GM04503 (cell line): ENCODE data around the gene MYO1E.
"Not testable (repeated sequence)": the region's sequence is repeated elsewhere in the genome, so short reads cannot be mapped to it uniquely, and the experiment has no call there.

Experiments used
- DNase-seq: peaks from one replicate; pipeline ENCODE4 v3.0.0-alpha.2; 2012; ENCODE audit warnings: low read depth

MYO1E gene

DNA sequence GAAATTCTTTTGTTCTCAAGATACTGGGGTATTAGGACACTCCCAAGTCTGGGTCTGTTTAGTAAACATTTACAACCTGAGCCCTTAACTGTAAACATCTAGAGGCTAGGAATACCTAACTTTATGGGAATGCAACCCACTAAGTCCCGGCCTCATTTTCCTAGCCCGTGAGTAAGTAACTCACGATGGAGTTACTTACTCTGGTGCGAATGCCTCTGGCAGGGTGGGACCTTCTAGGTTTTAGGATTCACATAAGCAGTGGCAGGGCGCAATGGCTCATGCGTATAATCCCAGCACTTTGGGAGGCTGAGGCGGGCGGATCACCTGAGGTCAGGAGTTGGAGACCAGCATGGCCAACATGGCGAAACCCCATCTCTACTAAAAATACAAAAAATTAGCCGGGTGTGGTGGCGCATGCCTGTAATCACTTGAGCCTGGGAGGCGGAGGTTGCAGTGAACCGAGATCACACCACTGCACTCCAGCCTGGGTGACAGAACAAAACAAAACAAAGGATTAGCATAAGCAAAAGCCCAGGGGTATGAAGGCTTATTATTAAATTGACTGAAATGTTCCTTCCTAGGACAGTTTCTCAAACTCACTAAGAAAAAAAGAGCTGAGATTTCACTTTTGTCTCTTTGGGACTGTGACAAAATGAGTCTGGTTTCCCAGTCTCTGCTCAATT, 14.7 kb upstream of the MYO1E start:
- DNase-seq = not testable (repeated sequence)

DNA sequence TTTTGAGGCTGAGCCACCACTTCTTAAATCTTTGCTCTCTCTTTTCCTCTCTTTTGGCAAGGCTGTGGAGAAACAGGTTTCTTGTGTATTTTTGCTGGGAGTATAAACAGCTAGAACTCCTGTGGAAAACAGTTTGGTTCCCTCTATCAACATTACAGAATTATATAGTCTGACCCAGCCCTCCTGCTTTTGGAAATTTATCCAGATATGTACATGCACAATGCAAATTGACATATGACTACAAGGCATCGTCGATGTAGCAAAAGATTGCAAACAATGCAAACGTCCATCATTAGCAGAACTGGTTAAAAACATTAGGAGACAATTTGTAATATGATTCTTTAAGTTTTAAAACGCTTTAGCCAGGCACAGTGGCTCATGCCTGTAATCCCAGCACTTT, 12.5 kb upstream of the MYO1E start:
- DNase-seq = no peak

DNA sequence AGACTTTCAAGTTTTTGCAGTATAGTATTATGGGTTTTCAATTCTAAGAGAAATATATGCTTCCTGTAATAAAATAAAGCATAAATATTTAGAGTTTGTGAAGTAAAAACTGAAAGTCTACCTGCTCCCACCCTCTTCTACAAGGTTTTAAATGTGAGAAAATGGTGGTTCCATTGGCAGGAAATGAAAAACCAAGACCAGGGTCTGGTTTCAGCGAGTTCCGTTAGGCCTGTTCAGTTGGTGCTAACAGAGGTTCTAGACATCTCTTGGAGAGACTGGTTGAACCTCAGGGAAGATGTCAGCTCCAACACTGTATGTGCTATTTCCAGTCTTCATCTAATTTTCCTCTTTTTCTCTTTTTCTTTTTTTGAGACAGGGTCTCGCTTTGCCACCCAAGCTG, 11.8 kb upstream of the MYO1E start:
- no peak for DNase-seq

DNA sequence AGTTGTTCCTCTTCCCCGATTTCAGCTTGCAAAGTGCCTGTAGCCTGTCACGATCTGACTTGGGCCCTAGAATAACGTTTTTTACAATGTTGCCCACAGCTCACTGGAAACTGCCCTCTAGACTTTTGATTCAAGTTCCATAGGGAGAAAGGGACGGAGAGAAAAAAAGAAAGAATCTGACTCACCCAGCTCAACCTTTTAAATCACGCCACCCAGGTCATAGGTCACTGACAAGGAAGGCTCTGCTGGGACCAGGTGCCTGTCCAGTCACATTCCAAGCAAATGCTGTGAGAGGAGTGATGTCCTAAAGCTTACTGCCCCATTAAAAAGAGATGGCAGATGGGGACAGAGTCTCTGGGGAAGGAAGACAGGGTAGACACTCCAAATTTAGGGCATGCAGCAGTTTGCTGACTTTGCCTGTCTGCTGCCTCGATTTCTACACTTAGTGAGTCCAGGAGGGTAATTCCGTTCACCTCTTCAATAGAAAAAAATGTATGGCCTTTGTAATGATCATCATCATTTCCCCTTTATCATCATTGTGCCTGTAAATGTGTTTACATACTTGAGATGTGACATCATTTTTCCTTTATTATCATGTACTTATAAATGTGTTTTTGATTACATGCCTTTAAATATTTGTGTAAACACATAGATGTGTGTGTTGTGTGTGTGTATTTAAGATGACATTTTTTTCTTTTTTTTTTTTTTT, 8.4 kb upstream of the MYO1E start:
- DNase-seq = no peak

DNA sequence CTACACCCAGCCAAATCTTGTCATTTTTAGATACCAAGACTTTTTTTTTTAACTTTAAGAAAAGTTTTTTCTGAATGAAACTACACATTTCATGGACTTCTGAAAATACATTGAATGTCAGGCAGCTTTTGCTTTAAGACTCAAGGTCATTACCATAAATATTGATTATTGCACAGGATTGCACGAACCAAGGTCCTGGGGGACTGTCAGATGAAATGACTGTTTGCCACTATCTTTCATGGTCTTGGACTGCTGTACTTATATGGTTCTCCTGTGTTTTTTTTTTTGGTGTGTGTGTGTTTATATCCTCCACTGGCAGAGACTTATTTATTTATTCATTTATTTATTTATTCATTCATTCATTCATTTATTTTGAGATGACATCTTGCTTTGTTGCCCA, 6.9 kb upstream of the MYO1E start:
- DNase-seq = no peak

DNA sequence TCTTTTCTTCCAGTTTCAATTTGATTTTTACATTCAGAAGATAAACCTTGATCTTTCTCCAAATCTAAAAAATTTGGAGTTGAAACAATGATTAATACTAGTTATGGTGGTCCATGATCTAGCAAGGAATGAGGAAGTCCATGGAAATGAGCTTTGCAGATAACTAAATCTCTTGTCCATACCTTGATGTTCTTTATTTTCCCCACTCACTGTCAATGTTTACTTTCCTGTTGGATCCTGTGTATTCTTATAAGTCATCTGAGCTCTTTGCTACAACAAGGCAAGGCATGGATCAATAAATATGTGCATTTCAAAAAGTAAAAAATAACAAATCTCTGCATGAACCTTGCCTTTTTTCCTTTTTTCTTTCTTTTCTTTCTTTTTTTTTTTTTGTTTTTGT, 6.2 kb upstream of the MYO1E start:
- DNase-seq = no peak

DNA sequence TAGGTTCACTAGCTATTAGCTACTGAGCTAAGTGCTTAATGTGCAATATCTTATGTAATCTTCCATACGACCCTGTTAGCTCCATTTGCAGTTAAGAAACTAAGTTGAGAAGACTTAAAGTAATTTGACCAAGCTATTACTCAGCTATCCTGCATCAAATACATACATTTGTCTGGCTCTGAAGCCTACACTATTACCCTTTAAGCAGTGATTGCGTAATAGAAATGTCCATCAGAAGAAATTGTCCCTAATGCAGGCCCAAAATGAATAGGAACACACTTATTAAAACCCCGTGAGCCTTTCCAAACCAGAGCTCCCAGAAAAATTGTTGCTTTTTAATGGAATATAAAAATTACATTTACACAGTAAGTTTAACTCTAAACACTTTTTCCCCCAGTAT, 5.3 kb upstream of the MYO1E start:
- no peak for DNase-seq

DNA sequence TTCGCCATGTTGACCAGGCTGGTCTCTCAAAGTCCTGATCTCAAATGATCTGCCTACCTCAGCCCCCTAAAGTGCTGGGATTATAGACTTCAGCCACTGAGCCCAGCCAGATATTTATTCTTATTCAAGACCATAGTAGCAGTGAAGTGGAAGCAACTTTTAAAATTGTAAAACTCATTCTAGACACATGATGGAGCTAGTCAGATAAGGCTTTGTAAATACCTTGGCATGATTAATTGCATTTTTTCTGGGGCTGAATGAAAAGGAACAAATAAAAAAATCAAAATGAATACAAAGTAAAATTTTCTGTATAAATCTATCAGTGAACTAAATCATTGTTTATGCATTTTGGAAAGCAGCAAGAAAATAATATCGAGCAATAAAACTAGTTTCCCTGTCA, 4.1 kb upstream of the MYO1E start:
- DNase-seq = no peak

DNA sequence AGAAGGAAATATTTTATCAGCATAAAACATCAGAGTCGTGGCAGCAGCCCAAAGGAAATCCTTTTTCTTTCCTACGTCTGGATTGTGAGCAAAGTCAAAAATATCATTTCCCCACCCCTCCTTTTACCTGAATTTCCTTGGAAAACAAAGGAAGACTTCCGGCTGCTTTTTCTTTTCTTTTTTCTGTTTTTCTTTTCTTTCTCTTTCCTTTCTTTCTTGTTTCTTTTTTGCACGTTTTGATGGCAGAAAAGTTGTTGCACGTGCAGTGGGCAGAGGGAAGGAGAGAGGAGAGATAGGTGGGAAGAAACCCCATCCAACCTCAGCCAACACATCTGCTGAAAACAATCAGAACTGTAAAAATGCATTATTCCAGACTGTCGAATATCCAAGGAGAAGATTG, 544 bp upstream of the MYO1E start:
- no peak for DNase-seq

DNA sequence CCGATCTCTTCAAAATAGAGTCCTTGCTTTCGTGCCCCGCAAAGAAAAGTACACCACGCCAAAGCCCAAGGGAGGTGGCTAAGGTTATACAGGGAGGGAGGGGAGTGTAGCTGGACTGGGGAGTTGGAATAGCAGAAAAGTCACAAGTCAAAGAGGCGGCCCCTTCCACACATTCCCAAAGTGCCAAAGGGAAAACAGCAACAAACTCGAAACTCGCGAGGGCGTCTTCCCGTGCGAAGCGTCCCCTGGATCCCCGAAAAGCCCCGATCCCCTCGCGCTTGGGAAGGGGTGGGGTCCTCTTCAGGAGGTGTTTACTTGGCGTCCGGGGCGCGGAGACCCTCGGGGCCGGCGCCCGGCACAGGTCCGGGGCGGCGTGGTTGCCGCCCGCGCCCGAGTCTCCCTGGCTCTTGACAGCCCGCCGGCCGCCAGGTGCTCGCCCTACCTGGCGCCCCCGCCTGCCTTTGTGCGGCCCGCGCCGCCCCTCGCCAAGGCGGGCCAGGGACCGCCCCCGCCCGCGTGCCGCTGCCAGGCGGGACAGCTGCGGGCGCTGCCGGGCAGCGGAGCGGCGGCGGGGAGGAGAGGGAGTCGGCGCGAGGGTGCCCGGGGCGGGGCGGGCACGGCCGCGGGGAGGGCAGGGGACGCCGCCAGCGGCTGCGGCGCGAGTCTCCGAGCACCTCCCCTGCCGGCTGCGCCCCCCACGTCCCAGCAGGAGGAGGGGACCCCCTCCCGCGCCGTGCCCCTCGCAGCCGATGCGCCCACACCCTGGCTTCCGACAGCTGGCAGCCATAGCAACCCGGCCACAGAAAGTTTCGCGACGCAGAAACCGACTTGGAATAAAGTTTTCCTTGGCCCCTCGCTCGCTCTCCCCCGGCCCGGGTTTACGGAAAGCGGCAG, 966 bp downstream of the MYO1E start:
- no peak for DNase-seq

DNA sequence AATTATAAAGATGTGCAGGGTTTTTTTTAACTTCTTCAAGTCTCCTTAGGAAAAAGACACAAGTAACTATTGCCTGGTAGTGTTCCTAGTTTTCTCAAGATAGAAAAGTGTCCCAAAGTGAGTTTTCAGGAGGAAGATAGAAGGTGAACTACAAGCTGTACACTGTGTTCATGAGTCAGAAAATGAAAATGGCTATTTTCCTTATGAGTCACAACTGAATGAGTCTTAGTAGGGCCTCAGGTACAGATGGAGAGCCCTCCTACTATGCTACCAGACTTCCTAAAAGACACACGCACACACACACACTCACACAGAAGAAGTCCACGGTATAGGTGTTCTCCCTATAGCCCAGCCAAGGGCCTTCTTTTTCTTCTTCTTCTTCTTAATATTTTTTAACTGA, 3.1 kb downstream of the MYO1E start:
- DNase-seq = no peak

DNA sequence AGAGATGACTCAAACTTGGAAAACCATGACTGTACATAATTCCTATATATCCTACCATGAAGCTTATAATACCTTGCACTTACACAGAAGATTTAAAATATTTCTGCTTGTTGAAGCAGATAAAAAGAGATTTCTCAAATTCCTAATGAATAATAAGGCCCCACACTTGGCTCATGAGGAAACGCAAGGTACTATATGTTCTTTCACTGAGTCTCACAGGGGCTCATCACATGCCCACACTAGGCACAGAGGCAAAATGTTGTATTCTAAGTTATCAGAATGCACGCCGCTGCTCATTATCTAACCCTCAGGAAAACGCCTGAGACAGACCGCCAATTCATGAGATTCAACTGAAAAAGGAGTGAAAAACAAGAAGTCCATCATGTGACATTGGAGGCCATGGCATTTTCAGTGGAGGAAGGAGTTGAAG, 5.6 kb downstream of the MYO1E start:
- no peak for DNase-seq

DNA sequence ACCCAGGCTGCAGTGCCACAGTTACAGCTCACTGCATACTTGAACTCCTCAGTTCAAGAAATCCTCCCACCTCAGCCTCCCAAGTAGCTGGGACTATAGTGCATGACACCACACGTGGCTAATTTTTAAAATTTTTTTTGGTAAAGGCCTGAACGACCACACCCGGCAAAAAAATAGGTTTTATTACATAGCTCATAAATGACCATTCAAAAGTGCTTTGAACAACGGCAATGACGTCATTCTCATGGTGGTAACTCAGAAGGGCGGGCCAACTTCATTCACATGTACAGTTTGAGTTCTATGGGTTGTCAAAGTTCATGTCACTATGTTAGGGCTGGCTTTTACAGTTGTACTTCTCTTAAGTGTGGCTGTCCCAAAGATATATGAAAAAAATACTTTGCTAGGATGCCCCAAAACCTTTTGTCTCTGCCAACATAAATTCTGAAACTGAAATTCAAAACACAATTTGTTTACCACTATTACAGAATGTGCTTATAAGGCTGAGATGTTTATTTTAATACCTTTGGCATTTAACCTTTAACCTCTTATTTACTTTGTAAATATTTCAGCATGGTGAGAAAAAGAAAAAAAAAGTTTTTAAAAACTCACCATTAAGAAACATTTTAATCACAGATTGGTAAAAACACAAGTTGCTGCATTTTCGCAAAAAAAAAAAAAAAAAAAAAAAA, 6.2 kb downstream of the MYO1E start:
- DNase-seq = no peak

DNA sequence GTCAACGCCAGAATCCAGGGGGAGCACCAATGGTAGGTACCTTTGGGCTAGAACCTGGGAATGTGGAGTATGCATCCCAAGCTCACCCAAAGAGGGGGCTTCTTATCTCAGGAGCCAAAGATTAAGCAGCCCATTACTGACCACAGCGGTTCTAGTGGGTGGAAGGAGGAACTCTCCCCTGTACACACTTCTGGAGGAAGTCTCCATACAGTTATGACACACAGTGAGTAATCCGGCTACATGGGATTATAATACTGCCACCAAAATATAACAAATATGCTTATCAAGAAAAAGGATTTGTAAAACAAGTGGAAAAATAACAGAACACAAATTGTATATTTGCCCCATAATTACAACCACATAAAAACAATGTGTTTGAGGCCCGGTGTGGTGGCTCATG, 8.4 kb downstream of the MYO1E start:
- no peak for DNase-seq

DNA sequence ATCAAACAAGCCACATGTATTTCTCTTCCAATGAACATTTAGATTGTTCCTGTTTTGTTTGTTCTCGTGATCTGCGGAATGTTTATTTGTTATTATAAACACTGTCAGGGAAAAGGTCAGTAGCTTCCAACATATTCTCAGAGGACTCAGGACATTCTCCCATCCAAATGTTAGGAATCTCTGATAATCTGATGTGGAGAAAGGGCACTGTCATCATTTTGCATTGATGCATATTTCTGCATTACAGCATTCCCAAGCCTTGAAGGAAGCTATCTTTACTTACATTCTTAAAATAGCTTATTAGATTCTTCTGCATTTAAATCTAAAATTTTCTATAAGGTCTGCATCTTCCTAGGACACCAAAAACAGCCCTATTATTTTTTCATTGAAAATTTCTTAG, 10.3 kb downstream of the MYO1E start:
- no peak for DNase-seq

DNA sequence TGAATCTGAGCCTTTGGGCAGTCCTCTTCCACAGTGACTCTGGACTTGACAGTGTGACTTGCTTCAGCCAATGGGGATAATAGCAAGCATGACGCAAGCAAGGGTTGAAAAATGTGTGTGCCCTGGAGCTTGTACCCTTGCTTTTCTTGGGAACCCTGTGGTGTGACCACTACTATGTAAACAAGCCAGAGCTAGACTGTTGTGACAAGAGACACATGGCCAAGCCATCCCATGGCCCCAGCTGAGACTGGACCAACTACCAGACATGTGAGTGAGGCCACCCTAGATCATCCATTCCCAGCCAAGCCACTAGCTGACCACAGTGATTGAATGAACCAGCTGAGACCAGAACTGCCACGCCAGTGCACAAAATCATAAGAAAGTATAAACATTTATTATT, 11.8 kb downstream of the MYO1E start:
- DNase-seq = no peak

DNA sequence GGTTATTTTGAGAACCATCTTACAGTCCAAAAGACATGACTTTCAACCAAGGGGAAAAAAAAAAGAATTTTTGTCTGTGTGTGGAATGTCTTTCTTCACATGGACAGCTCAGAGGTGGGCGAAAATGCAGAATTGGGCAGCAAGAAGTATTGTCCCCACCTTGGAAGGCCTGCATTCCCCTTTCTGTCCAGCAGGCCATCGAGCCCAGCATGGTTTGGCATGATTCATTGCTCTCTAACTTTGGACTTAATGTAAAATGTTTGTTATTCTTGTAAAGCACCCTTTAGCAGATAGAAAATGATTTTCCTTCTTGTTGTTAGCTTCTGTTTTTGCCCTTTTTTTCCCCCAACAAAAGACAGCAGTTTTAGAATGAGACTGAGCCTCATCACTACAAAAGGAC, 12.4 kb downstream of the MYO1E start:
- DNase-seq = no peak

DNA sequence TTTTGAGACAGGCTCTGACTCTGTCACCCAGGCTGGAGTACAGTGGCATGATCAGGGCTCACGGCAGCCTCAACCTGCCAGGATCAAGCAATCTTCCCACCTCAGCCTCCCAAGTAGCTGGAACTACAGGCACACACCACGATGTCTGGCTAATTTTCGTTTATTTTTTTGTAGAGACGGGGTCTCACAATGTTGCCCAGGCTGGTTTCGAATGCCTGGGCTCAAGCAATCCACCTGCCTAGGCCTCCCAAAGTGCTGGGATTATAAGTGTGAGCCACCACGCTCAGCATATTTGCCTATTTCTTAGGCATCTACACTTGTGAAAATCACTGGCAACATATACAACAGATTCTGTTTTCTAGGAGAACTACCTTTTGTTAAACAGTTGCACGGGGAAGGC, 16.9 kb downstream of the MYO1E start:
- DNase-seq = no peak

DNA sequence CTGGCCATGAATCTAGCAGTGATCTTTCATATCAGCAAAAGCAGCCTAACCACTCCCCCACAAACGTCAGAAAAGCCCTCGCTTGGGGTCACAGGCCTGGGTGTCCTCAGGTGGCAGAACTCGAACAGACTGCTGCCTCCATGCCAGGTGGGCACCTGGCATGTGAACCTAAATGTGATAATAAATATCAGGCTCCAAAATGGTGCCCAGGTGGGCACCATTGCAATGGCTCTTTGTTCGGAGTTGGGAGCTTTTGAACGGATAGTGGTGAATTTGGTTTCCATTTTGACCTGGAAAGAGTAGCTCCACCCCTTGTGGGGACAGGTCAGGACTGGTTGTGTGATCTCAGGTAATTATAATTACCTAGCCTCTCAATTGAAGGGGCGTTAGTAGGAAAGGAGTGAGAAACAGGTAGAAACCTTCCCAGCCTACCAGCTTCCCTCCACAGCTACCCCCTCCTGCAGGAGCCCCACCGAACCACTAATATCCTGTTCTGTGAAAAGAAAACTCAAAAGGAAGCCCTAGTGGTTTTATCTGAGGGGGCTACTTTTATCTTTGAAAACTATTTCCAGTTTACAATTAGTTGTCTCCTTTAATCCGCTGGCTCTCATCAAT, 18.1 kb downstream of the MYO1E start:
- no peak for DNase-seq

DNA sequence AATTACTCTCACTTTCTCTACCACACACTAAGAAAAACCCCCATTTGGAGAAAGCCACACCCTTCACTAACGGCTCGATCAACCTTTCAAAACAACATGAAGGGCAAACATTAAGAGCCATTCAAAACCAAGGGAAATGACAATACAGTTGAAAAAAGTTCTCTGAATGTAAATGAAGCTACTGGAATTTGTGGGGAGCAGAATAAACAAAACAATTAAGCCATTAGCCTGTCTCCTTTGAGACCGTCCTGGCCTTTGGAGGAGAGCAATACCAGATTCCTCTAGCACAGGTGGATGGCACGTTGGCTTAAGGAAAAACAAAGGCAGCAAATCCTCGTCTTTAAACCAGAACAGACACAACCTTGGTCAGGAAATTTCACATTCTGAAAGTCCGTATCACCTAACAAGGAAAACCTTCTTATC, 18.7 kb downstream of the MYO1E start:
- DNase-seq = no peak

DNA sequence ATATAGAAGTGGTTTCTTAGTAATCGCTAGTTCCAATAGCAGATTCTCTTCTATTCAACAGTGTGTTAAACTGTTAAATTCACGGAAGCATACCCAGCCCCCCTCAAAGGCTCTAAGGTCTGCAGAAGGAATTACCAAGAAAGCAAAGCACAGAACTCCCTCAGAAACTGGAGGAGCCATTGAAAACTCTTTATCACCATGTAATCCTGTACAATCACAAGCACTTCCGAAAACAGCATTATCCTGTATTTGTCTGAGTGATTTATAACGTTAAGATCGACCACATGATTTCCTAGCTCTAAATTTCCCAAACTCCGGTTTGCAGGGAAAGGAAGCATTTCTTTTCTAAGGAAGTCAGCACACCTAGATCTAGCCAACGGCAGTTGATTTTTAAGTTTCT, 20.0 kb downstream of the MYO1E start:
- DNase-seq = no peak

DNA sequence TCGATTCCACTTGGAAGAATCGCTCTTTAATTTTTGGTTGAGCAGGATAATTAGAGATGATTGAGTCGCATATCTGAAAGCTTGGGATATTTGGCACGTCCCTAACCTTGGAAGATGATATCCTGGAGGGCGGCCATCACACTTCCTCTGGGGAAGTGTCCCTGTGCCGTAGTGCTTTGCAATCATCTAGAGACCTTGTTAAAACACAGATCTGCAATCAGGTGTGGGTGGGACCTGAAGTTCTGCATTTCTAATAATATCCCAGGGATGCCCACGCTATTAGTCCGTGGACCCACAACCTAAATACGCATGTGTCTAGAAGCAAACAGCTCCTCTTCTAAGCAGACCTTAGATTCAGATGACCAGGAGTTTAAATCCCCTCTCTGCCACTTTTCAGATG, 20.5 kb downstream of the MYO1E start:
- no peak for DNase-seq
